Psoas muscle (tissue), 8 donors: ENCODE data around the gene BRD7. TPM values are rescaled to one million over a fixed set of nuclear protein-coding genes. Genes with fewer than 3 reads are reported as not detected.

Source experiments
- ATAC-seq, 4 donors: fragments of 200-7000 bp; cut with Tn5 transposase; one replicate each; pipeline ENCODE4 v1.9.1; 2020; ENCODE audit warnings: moderate library complexity in 3 of 4, mild to moderate bottlenecking in 2 of 4
- DNase-seq, 2 donors: peaks; one replicate each; pipeline ENCODE4 v3.0.0-alpha.2; 2020
- H3K27ac ChIP-seq: fragments of 200-600 bp; one replicate; pipeline ENCODE4 v1.8.0; 2022
- H3K27me3 ChIP-seq, 3 donors: fragments of 200-600 bp in 1 of 3; one replicate each; pipeline versions ENCODE4 v1.6.1 to v1.8.0; 2013 to 2022; ENCODE audit warnings: low read length in 2 of 3, mild to moderate bottlenecking in 2 of 3, moderate library complexity in 1 of 3; ENCODE audit not compliant: insufficient read depth in 3 of 3
- H3K36me3 ChIP-seq, 2 donors: fragments of 200-600 bp in 1 of 2; one replicate each; pipeline versions ENCODE4 v1.6.1 to v1.8.0; 2013 to 2022; ENCODE audit warnings: low read depth in 1 of 2, mild to moderate bottlenecking in 1 of 2, moderate library complexity in 1 of 2; ENCODE audit not compliant: insufficient read depth in 1 of 2
- H3K4me1 ChIP-seq: fragments of 200-600 bp; one replicate; pipeline ENCODE4 v1.8.0; 2022
- H3K4me3 ChIP-seq: fragments of 200-600 bp; one replicate; pipeline ENCODE4 v1.8.0; 2022; ENCODE audit warnings: mild to moderate bottlenecking
- H3K9me3 ChIP-seq: fragments of 200-600 bp; one replicate; pipeline ENCODE4 v1.8.0; 2022
- CTCF ChIP-seq: fragments of 200-600 bp; IDR thresholded peaks from one replicate; pipeline ENCODE4 v1.8.0; 2022; ENCODE audit warnings: antibody characterized with exemption
- WGBS, 3 donors: extraction: QIAGEN DNeasy Blood & Tissue Kit; methylation state at CpG; one replicate each; pipeline versions ENCODE4 v1.1.6 to v1.1.7; 2013; 5-methylcytosine and 5-hydroxymethylcytosine counted together
- intact Hi-C, 2 donors: fragments of 100-400 bp; cut with DNase I; formaldehyde crosslinking; loops; one replicate each; pipeline versions ENCODE4 v1.11.0 to v1.14.2; 2022
- polyA plus RNA-seq, 3 donors: library from polyadenylated mRNA; stranded (reverse); fragments of 200-250 nt; gene quantifications; one replicate each; pipeline ENCODE4 v1.2.3, GENCODE V29; 2013
- total RNA-seq, 4 donors: library from RNA; stranded (reverse); fragmentation: NEBNext Ultra II Directional in 2 of 4; extraction: Animal tissue kit (Norgen Biotek cat#: 25700) in 2 of 4; gene quantifications; one replicate each; pipeline versions ENCODE4 v1.2.1 to v1.2.4, GENCODE V29; 2021 to 2023
- donor health status: healthy with polysubstance abuse.
- donor health status: DM: no; HTN: no; CAD: no; lungs with moderate emphysema.
- donor health status: Bipolar disorder and iron deficiency.
- donor health status: healthy.
- donor health status: DM: yes; HTN: yes; CAD: no.
- donor health status: DM: no; HTN: no; CAD: no.
- donor health status: DM: no; HTN: no; CAD: no.
- donor health status: DM: yes; HTN: yes; CAD: no.

BRD7 gene
- total and polyA plus RNA-seq, 7 donors = 32.4 to 77.1 (median 49.1) TPM

GRCh38 chr16:50386774-50387173, 18.0 kb upstream of the BRD7 start:
- peaks cover 0 to 15% (median 3%) of the 10 kb centered on the region in 3 donors for H3K27me3 ChIP-seq
- no peak for DNase-seq
- H3K27ac ChIP-seq = no peak overlapping the region
- no peaks in the 10 kb centered on the region for H3K4me1 ChIP-seq
- H3K4me3 ChIP-seq = no peak overlapping the region
- no peaks in the 10 kb centered on the region for H3K36me3 ChIP-seq
- no peak for TF ChIP-seq CTCF
- no peaks in the 10 kb centered on the region for H3K9me3 ChIP-seq
- intact Hi-C loops = no loop called here
- no peak for ATAC-seq
- WGBS, 3 donors = 32 to 33% (median 32%) methylated on average over 13 of the region's 13 CpGs

- 75 to 87% (median 84%) methylated on average over 5 of the region's 5 CpGs for WGBS, 3 donors
- no peak for TF ChIP-seq CTCF
- DNase-seq = no peak
- Histone ChIP-seq H3K27me3 (peaks cover 0 to 15% (median 2%) of the 10 kb centered on the region in 3 donors), H3K4me3 (no peak overlapping the region), H3K4me1 (no peaks in the 10 kb centered on the region), H3K27ac (no peak overlapping the region), H3K36me3 (no peaks in the 10 kb centered on the region), H3K9me3 (no peaks in the 10 kb centered on the region)
- intact Hi-C loops = no loop called here
- ATAC-seq = no peak
These were observed 17.4 kb upstream of the BRD7 start for GRCh38 chr16:50386139-50386538.

GRCh38 chr16:50384500-50385135, 15.8 kb upstream of the BRD7 start:
- intact Hi-C loops = no loop called here
- H3K36me3 ChIP-seq = no peaks in the 10 kb centered on the region
- no peak for TF ChIP-seq CTCF
- WGBS, 3 donors = 73 to 75% (median 73%) methylated on average over 7 of the region's 7 CpGs
- H3K4me3 ChIP-seq = no peak overlapping the region
- H3K4me1 ChIP-seq = no peaks in the 10 kb centered on the region
- ATAC-seq (no peak), DNase-seq (no peak)
- no peak overlapping the region for H3K27ac ChIP-seq
- no peaks in the 10 kb centered on the region for H3K9me3 ChIP-seq
- H3K27me3 ChIP-seq = peaks cover 0 to 15% (median 2%) of the 10 kb centered on the region in 3 donors

GRCh38 chr16:50381679-50382440, 13.1 kb upstream of the BRD7 start:
- TF ChIP-seq CTCF = no peak
- no peak for ATAC-seq
- Histone ChIP-seq H3K4me1 (no peaks in the 10 kb centered on the region), H3K4me3 (no peak overlapping the region), H3K27me3 (peaks cover 0 to 11% (median 2%) of the 10 kb centered on the region in 3 donors), H3K27ac (no peak overlapping the region), H3K36me3 (no peaks in the 10 kb centered on the region), H3K9me3 (no peaks in the 10 kb centered on the region)
- 73 to 74% (median 73%) methylated on average over 8 of the region's 8 CpGs for WGBS, 3 donors
- intact Hi-C loops = no loop called here
- no peak for DNase-seq
